Mesodermal cell (in vitro differentiated cells): ENCODE measurements around the gene OR6C6.

Experiments used
- H3K27ac ChIP-seq: 2 replicates; pipeline ENCODE4 v1.7.0; 2013; ENCODE audit warnings: mild to moderate bottlenecking, low read depth, low read length, moderate library complexity; ENCODE audit not compliant: severe bottlenecking
- H3K36me3 ChIP-seq: 2 replicates; pipeline ENCODE4 v1.7.1; 2013; ENCODE audit warnings: mild to moderate bottlenecking, low read length, moderate library complexity; ENCODE audit not compliant: control insufficient read depth, insufficient read depth
- H3K4me1 ChIP-seq: one replicate; pipeline ENCODE4 v1.7.1; 2013; ENCODE audit warnings: mild to moderate bottlenecking, low read length; ENCODE audit not compliant: insufficient read depth, control insufficient read depth, poor library complexity, severe bottlenecking
- H3K4me3 ChIP-seq: 2 replicates; pipeline ENCODE4 v1.7.0; 2013; ENCODE audit warnings: low read length, control low read depth, mild to moderate bottlenecking; ENCODE audit not compliant: insufficient read depth, poor library complexity, severe bottlenecking; ENCODE audit errors: extremely low read depth
- H3K9me3 ChIP-seq: 2 replicates; pipeline ENCODE4 v1.7.1; 2013; ENCODE audit warnings: mild to moderate bottlenecking, low read length, moderate library complexity; ENCODE audit not compliant: control insufficient read depth
- WGBS, 2 experiments: methylation state at CpG; one replicate each; pipeline ENCODE4 v1.1.5; 2013; ENCODE audit warnings: missing lambda C conversion rate in 2 of 2; ENCODE audit not compliant: insufficient coverage in 2 of 2; 5-methylcytosine and 5-hydroxymethylcytosine counted together

The OR6C6 gene

GRCh38 chr12:55250944-55251343, 45.4 kb downstream of the OR6C6 start:
- WGBS, 2 experiments, result 73 to 81% methylated on average over 1 to 2 of the region's 3 CpGs
- H3K27ac ChIP-seq, result no peak overlapping the region
- no peaks in the 10 kb centered on the region for H3K36me3 ChIP-seq
- H3K4me1 ChIP-seq, result no peaks in the 10 kb centered on the region
- no peaks in the 10 kb centered on the region for H3K9me3 ChIP-seq
- H3K4me3 ChIP-seq, result no peak overlapping the region

GRCh38 chr12:55246159-55246558, 50.2 kb downstream of the OR6C6 start:
- Histone ChIP-seq H3K4me3 (no peak overlapping the region), H3K27ac (no peak overlapping the region), H3K9me3 (no peaks in the 10 kb centered on the region), H3K36me3 (no peaks in the 10 kb centered on the region), H3K4me1 (no peaks in the 10 kb centered on the region)
- WGBS, 2 experiments, result 80% methylated on average over 1 of the region's 1 CpG; no CpG with 5 or more reads in 1 of the 2 experiments

- Histone ChIP-seq H3K9me3 (no peaks in the 10 kb centered on the region), H3K4me3 (no peak within 1 kb of the TSS), H3K4me1 (no peaks in the 10 kb centered on the region), H3K36me3 (no peaks in the 10 kb centered on the region), H3K27ac (no peak within 1 kb of the TSS)
- WGBS, 2 experiments, result no CpG with 5 or more reads among the region's 3 CpGs
Observed at GRCh38 chr12:55244309-55244708, 52.1 kb downstream of the OR6C6 start, which contains the start of gene OR6C74. Gene OR6C74, plus strand, starts transcription at chr12:55244609. Its CDS starts 2,679 bp downstream, at chr12:55247288.
